NCI-H82 treated with DMSO at 0.1 percent for 48 hours (cell line): ENCODE measurements around the gene CCL14.

Source experiments
- DNase-seq: peaks from one replicate; lab custom pipeline; 2025; ENCODE audit not compliant: unreplicated experiment; lab: John Stamatoyannopoulos, UW

Gene CCL14

DNA sequence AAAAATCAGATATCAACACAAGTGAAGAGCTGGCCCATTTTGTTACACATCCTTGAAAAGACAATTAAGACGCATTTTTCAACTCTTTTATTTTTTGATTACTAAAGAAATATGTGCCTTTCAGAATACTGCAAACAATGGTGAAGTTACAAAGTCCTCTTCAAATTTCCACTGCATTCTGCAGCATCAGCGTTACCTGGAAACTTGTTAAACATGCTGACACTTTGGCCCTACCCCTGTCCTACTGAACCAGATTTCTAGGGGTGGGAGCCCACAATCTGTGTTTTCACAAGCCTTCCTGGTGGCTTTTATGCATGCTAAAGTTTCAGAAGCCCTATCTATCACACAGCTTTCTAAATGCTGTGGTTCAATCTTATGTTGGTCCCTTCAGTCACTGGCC is 4.5 kb upstream of the CCL14 start:
- no peak for DNase-seq

- no peak for DNase-seq
These were observed 1.6 kb upstream of the CCL14 start for GRCh38 chr17:35988164-35988563.

GRCh38 chr17:35984140-35984539 is 2.4 kb downstream of the CCL14 start:
- DNase-seq, result no peak

- no peak for DNase-seq
These were observed 3.9 kb downstream of the CCL14 start for GRCh38 chr17:35982409-35983191.

GRCh38 chr17:35981908-35982330 is 4.6 kb downstream of the CCL14 start:
- no peak for DNase-seq

- DNase-seq, result no peak
These were observed 5.3 kb downstream of the CCL14 start, which contains the start of gene CCL16 for GRCh38 chr17:35981246-35981645. CCL16 (minus strand) TSS chr17:35981497; CDS start chr17:35981420, 77 bp downstream.

DNA sequence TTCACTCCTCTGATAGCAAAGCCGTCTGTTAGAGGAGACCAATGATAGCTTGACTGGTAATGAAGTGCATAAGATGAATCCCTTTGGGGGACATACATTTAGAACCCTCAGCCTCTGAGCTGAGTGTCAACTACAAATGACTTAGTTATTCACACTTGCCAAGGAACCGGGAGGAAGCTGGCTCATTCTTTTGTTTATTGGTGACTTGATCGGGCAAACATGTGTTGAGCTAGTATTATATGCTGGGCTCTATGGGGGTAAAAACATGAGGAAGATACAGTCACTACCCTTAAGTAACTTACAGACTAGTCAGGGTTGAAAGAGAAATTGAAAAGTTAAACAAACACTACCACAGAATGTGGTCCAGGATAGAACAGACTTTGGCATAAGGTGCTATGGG is 8.2 kb downstream of the CCL14 start:
- DNase-seq, result no peak

- no peak for DNase-seq
These were observed 9.0 kb downstream of the CCL14 start for GRCh38 chr17:35977509-35977908.

DNA sequence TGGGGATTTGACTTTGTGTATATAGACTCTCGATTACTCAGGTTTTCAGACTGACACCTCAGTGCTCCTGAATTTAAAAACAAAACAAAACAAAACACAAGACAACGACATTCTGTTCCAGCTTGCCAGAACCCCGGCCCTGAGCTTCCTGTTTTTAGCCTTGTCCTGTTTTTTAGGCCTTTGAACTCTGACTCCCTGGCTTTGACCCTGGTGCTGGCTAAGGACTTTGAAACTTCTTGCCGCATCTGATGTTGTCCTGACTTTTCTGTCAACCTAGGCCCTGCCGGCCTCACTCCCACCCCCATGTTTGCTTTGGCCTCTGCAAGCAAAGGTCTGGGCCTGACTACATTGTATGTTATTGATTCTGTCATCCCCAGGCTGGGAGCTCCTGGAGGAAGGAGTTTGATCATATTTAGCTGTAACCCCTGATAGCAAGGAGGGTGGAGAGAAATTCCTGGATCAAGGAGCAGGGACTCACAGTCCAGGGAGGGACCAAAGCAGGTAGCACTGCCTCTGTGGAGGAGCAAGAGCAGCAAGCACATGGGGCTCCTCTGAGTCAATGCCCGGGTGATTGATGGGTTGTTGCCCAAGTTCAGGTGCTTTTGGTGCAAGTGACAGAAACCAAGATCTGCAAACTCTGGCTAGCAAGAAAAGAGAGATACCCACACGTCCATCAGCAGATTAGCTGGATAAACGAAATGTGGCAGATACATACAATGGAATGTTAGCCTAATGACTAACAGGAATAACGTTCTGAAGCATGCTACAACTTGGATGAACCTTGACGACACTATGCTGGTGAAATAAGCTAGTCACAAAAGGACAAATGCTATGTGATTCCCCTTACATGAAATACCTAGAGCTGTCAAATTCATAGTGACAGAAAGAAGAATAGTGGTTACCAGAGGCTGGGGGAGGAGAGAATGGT is 12.9 kb downstream of the CCL14 start:
- DNase-seq, result no peak

- DNase-seq, result no peak
These were observed 13.6 kb downstream of the CCL14 start for GRCh38 chr17:35972945-35973332.

GRCh38 chr17:35972535-35972934 is 14.0 kb downstream of the CCL14 start:
- DNase-seq, result no peak

DNA sequence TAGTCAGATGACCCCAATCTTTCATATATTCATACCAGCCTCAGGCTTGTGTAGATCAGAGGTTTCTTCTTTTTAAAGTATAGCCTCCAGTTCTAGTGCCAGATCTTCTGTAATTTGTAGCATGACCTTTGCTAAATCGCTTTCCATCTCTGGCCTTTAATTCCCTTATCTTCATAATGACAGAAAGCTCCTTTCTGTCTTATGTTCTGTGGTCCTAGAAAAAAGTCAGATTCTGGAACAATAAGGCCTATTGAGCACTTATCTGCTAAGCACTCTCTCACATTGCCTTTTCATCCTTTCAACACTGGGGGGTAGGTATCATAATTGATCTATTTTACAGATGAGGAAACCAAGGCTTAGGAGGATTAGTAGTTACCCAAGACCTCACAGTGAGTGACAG is 14.5 kb downstream of the CCL14 start:
- DNase-seq, result no peak

GRCh38 chr17:35969558-35970380 is 16.8 kb downstream of the CCL14 start:
- DNase-seq, result peak; percentile 60

- DNase-seq, result no peak
These were observed 17.9 kb downstream of the CCL14 start for GRCh38 chr17:35968520-35969054.

GRCh38 chr17:35965272-35965671 is 21.3 kb downstream of the CCL14 start:
- no peak for DNase-seq

DNA sequence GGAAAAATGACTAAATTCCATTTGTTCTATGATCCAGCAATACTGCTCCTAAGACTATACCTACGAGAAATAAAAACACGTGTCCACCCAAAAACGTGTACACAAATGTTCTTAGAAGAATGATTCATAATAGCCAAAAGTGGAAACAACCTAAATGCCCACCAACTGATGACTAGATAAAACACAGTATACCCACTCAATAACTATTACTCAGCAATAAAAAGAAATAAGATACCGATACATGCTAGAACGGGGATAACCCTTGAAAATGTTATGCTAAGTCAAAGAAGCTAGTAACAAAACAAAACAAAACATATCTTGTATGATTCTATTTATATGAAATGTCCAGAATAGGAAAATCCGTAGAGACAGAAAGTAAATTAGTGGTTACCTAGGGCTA is 22.9 kb downstream of the CCL14 start:
- DNase-seq, result no peak

GRCh38 chr17:35953720-35954119 is 32.8 kb downstream of the CCL14 start:
- DNase-seq, result no peak

GRCh38 chr17:35949401-35949800 is 37.1 kb downstream of the CCL14 start:
- no peak for DNase-seq

GRCh38 chr17:35948092-35948491 is 38.4 kb downstream of the CCL14 start:
- DNase-seq, result no peak

DNA sequence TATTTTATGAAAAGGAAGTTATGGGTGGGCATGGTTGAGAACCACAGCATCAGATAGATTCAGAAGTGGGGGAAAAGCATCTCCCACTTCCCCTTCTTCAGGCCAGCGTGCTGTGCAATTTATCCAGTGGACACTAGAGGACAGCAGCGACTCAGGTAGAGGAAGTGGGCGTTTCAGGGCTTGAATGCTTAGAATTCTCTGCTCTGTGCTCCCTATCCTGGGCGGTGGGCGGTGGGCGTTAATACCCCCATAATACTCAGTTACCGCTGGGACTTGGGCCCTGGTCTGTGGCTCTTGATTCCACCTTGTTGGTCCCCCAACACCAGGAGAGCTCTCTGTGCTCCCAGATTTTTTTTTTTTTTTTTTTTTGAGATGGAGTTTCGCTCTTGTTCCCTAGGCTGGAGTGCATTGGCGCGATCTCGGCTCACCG is 39.4 kb downstream of the CCL14 start:
- peak; percentile 39 for DNase-seq

DNA sequence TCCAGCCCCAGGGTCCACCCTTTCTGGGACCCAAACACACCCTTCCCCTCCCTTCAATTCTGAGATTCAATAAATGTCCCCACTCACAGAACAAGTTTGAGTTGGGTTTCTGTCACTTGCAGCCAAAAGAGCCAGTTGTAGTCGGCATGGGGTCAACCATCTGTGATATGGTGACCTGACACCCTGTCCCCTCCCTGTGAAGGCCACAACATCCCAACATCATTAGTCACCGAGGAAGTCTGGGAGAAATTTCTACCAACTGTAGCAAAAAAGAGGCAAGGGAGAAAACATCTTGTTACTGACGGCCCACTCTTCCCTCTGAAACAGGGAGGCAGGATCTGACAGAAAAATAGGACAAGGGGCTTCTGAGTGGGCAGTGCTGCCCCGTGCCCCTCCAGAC is 42.4 kb downstream of the CCL14 start:
- no peak for DNase-seq
